DMS 273 (cell line): ENCODE measurements around the gene ATF6B.

ENCODE experiments used
- DNase-seq: peaks from one replicate; lab custom pipeline; 2025; ENCODE audit not compliant: unreplicated experiment; lab: John Stamatoyannopoulos, UW

The ATF6B gene

GRCh38 chr6:32127717-32128592 is at the start of gene ATF6B:
TSS of gene ATF6B (minus strand) at chr6:32128246. CDS start at chr6:32128207, 39 bp downstream.
- peak; percentile 99 for DNase-seq

GRCh38 chr6:32177183-32177787 is 49.2 kb upstream of the ATF6B start:
- peak; percentile 86 for DNase-seq

GRCh38 chr6:32176476-32177182 is 48.6 kb upstream of the ATF6B start:
- no peak for DNase-seq

GRCh38 chr6:32175711-32176475 is 47.8 kb upstream of the ATF6B start, which contains the start of gene AGPAT1:
TSS of gene AGPAT1 (minus strand) at chr6:32176084. CDS start at chr6:32171496, 4,588 bp downstream.
- peak; percentile 98 for DNase-seq

DNA sequence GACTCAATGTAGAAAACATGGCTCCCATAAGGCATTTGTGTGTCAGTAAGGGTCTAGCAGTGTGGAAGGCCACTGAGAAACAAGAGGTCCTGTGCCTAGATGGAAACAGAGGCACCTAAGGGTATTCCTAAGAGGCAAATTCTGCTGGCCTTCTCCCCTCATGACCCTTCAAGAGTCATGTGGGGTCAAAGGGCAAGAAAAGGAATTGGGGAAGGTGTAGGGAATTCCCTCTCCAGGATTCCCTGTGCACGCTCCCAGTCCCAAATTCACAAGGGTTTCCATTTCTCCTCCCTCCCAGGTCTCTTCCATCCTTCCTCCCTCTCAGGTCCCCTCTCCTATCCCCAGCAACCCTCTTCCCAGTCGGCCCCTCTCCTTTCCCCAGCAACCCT is 47.3 kb upstream of the ATF6B start:
- DNase-seq, result no peak

GRCh38 chr6:32174416-32174815 is 46.4 kb upstream of the ATF6B start:
- DNase-seq, result no peak

GRCh38 chr6:32173051-32173727 is 45.1 kb upstream of the ATF6B start:
- no peak for DNase-seq

- no peak for DNase-seq
Measured at GRCh38 chr6:32171234-32171633, 43.2 kb upstream of the ATF6B start.

DNA sequence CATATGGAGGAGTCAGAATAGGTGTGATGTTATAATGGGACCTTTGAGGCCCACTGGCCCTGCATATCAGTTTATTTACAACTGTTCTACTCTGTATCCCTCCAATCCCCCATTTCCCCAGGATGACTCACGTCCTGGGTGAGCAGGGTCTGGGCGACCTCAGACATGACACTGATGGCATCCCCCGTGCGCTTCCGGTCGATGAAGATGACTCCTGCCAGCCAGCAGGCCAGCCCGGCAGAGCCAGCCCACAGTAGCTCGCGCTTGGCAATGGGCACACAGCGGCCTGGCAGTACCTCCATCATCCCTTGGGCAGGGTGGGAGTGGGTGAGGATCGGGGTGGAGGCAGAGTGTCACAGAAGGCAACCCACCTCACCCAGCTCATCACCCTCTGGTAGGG is 42.2 kb upstream of the ATF6B start:
- DNase-seq, result no peak

- no peak for DNase-seq
Measured at GRCh38 chr6:32168807-32169591, 41.0 kb upstream of the ATF6B start.

DNA sequence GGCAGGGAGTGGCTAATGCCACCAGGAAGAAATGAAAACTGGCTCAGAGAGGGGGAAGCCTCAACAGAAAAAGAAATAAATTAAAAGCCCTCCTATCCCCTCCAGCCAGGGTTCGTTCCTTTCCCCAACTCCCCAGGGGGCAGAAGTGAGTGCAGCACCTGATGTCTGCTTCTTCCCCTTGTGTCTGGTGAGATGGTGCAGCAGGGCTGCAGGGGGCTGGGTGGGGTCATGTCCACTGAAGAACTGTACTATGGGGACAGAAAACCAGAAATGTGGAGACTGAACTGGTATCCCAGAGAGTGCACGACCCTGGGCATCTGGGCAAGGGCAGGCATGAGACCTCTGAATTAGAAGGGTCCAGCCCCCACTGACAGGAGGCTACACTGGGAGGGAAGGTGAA is 40.3 kb upstream of the ATF6B start:
- DNase-seq, result no peak

- no peak for DNase-seq
Measured at GRCh38 chr6:32167761-32168262, 39.8 kb upstream of the ATF6B start.

GRCh38 chr6:32167154-32167760 is 39.2 kb upstream of the ATF6B start:
- DNase-seq, result no peak

GRCh38 chr6:32166411-32167061 is 38.5 kb upstream of the ATF6B start:
- peak; percentile 27 for DNase-seq

DNA sequence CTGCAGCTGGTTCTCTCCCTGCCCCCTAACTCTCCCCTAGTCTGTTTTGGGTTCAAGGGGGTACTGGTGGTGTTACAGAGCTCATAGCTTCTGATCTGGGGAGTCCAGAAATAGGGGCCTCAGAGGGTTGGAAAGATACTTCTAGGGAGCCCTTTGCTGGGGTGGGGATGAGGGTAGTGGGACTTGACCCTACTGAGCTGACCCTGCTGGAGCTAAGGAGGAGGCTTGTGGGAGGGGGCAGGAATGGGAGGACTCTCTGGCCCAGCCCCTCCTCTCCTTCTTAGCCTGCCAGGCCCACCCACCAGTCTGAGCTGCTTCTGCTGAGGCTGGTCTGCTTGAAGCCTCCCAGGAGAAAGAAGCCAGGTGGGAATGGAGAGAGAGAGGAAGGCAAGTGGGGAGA is 36.2 kb upstream of the ATF6B start, which contains the start of gene EGFL8:
Gene EGFL8, plus strand, starts transcription at position 301 of the 400 bp plus-strand sequence. CDS start 1,571 bp downstream, outside the sequence.
- no peak for DNase-seq

GRCh38 chr6:32163559-32164258 is 35.7 kb upstream of the ATF6B start:
- DNase-seq, result no peak

GRCh38 chr6:32158052-32158451 is 30.0 kb upstream of the ATF6B start:
- DNase-seq, result no peak

GRCh38 chr6:32156891-32157290 is 28.8 kb upstream of the ATF6B start:
- no peak for DNase-seq
